HG02943 (cell line): ENCODE measurements around the gene RAB3B.
"Not testable (repeated sequence)": the region's sequence is repeated elsewhere in the genome, so short reads cannot be mapped to it uniquely, and the experiment has no call there.

Experiments
- ATAC-seq: cut with Tn5 transposase; IDR thresholded peaks from one replicate; pipeline ENCODE4 v1.9.1; 2021; ENCODE audit warnings: mild to moderate bottlenecking, low read depth, moderate library complexity; ENCODE audit not compliant: unreplicated experiment

Gene RAB3B

GRCh38 chr1:51877434-51878307, 112.8 kb downstream of the RAB3B start:
- no peak for ATAC-seq

GRCh38 chr1:51875836-51876235, 114.7 kb downstream of the RAB3B start:
- ATAC-seq, result no peak

GRCh38 chr1:51875291-51875772, 115.2 kb downstream of the RAB3B start:
- no peak for ATAC-seq

- ATAC-seq, result not testable (repeated sequence)
Measured at GRCh38 chr1:51873270-51873669, 117.2 kb downstream of the RAB3B start.

GRCh38 chr1:51871351-51871975, 119.0 kb downstream of the RAB3B start:
- no peak for ATAC-seq

GRCh38 chr1:51870603-51871350, 119.7 kb downstream of the RAB3B start:
- ATAC-seq, result no peak

GRCh38 chr1:51867479-51868232, 122.8 kb downstream of the RAB3B start:
- no peak for ATAC-seq

GRCh38 chr1:51863384-51863783, 127.1 kb downstream of the RAB3B start:
- peak; percentile 65 for ATAC-seq

- ATAC-seq, result no peak
Measured at GRCh38 chr1:51861669-51862068, 128.8 kb downstream of the RAB3B start.

- no peak for ATAC-seq
Measured at GRCh38 chr1:51859735-51860134, 130.8 kb downstream of the RAB3B start.

- no peak for ATAC-seq
Measured at GRCh38 chr1:51859333-51859732, 131.2 kb downstream of the RAB3B start.

GRCh38 chr1:51858892-51859291, 131.6 kb downstream of the RAB3B start:
- ATAC-seq, result no peak
